GM20000 (cell line): ENCODE data around the gene TGM3.

Experiments
- DNase-seq: peaks from one replicate; pipeline ENCODE4 v3.0.0; 2012; ENCODE audit warnings: low spot score
- TF ChIP-seq, protein P1 (sequence below): IDR thresholded peaks from 2 replicates; pipeline ENCODE4 v1.5.1; 2012; ENCODE audit warnings: mild to moderate bottlenecking, control low read depth; ENCODE audit errors: extremely low read depth, missing control alignments

The TGM3 gene

DNA sequence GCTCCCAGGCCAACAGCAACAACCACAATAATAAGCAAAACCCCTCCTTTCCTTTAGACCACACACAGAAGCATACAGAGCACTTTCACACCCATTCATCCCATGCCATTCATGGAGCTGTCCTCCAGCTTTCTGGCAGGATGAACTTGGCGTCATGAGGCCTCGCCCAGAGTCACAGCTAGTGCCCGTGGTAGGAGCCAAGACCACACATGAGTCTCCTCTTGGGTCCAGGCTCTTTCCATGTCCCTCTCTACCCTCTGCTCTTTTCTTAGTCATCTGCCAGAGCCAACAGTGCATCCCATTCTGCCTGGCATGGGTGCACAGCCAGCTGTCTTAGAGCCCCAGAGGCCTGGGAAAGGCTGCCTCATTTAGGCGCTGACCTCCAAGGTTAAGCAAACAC, 1.8 kb upstream of the TGM3 start:
- TF ChIP-seq, protein P1, sequence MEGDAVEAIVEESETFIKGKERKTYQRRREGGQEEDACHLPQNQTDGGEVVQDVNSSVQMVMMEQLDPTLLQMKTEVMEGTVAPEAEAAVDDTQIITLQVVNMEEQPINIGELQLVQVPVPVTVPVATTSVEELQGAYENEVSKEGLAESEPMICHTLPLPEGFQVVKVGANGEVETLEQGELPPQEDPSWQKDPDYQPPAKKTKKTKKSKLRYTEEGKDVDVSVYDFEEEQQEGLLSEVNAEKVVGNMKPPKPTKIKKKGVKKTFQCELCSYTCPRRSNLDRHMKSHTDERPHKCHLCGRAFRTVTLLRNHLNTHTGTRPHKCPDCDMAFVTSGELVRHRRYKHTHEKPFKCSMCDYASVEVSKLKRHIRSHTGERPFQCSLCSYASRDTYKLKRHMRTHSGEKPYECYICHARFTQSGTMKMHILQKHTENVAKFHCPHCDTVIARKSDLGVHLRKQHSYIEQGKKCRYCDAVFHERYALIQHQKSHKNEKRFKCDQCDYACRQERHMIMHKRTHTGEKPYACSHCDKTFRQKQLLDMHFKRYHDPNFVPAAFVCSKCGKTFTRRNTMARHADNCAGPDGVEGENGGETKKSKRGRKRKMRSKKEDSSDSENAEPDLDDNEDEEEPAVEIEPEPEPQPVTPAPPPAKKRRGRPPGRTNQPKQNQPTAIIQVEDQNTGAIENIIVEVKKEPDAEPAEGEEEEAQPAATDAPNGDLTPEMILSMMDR = no peak
- no peak for DNase-seq

DNA sequence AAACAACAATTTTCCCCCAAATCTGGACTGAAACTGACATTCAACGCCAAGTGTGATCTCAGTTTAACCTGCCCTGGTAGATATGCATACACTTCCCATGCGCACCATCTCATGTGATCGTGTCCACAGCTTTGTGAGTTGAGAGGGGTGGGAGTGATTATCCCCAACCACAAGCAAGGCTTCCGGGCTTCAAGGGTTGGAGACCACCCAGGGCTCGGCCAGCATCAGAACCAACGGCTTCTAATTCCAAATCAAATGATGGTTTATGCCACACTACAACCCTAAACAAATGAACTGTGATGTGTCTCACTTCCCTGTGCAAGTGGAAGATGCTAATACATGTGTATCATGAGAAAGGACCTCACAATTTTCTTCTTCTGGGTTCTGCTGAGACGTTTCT, 515 bp upstream of the TGM3 start:
- TF ChIP-seq, protein P1 = no peak
- no peak for DNase-seq

DNA sequence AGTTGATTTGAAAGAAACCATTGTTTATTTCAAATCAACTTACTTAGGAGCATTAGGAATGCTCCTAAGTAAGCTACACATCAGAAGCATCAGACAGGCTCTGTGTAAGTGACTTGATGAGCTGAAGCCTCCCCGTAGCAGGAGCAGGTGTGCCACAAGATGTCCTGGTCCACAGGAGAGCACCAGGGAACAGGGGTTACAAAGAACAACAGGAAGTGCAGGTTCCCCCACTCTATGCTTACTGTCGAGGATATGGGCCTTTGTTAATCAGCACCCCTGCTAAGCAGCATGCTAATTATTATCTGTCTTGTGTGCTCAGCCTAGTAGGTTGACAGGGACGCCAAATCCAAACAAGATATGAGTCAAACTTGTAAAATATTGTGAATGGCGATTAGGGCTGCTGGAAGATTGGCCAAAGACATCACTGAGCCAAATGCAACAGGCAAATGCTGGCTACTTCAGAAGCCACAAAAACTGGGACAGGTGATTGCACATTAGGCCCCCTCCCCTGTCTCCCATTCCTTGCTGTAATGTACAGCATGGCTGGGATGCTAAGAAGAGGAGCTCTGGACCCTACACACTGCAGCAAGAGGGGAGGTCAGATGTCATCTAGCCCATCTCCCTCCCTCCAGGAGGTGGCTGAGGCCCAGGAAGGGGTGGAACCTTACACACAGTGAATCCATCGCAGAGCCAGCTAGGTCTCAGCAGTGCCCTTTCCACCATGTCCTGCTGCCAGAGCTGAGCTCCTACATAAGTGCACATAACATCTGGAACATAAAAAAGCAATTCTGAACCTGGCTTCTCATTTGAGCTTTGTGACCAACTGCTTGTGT, 939 bp downstream of the TGM3 start:
- no peak for DNase-seq
- TF ChIP-seq, protein P1 = no peak

DNA sequence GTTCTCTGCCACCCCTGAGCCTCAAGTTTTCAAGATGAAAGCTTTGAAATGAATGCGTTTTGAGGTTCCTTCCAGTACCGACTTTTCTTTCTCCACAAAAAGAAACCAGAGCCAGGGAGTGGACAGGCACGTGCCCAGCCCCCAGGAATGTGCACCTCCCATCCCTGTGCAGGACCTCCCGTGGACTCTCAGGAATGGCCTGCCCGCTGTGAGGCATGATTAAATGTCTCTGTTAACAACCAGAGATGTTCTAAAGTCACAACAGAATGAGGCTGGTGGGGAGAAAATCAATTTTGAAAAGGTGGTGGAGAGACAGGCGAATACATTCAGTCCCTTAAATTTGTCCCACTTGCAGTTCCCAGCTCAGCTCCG, 1.5 kb downstream of the TGM3 start:
- no peak for DNase-seq
- TF ChIP-seq, protein P1 = no peak

DNA sequence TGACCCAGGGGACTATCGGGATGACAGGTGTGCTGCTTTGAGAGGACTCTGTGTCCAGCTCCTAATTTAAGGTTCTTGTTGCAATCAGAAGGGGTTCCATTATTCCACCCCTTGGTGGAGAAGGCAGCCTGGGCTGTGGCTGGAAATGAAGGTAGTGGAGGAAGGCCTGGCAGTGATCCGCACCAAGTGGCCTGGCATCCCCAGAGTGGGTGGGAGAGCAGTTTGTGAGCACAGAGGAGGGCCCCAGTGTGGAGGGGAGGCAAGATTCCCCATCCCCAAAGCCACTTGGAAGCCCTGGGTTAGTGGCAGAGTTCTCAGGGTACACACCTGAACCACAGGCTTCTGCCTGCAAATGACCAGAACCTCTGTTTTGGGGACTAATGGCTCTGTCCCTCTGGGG, 2.3 kb downstream of the TGM3 start:
- TF ChIP-seq, protein P1 = no peak
- no peak for DNase-seq

DNA sequence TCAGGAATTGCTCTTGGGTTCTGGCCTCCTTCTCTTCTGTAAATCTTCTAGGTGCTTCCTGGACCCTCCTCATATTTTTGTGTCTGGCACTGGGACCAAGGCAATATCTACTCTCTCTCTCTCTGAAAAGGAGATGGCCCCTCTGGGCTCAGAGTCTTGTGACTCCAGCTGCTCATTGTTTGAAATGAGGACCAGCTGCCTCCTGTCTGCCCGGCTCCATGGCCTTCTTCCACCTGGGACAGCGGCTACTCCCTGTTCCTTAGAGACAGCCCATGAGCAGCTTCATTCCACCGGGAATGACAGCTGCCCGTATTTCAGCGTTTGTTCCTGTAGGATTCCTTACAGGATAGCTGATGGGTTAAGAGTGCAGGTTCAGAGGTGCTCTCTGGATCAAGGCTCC, 2.9 kb downstream of the TGM3 start:
- TF ChIP-seq, protein P1 = no peak
- DNase-seq = no peak

DNA sequence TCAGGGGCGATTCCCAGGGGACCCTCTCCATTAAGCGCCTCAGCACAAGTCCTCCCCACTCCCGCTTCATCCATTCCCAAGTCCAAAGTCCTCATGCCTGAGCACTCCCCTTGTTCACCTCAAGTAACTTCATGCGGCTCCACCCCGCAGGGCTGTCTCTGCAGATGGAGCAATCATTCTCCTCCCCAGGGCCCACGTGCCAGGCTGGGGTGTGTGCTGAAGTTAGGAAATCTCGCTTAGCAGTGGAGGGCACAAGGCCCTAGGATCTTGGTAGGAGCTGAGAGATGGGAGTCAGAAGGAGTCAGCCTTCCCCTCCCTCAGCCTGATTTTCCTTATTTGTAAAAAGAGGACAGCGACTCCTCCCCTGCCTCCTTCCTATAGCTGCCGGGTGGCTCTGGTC, 3.5 kb downstream of the TGM3 start:
- DNase-seq = no peak
- TF ChIP-seq, protein P1 = no peak
